IMR-90 (cell line): ENCODE results near the gene MX1. TPM values are rescaled to one million over a fixed set of nuclear protein-coding genes. Genes with fewer than 3 reads are reported as not detected.

Experiments
- ATAC-seq: fragments of 200-7000 bp; cut with Tn5 transposase; 2 replicates; pipeline ENCODE4 v1.9.1; 2020; ENCODE audit warnings: low read depth, mild to moderate bottlenecking, moderate library complexity
- BruUV-seq: library from RNA; stranded (reverse); fragments of 400-500 nt; replicated peaks from 2 replicates; lab custom pipeline; 2021; lab: Mats Ljungman, UMichigan
- CTCF ChIA-PET: fragments of 300-600 bp; formaldehyde crosslinking; extraction: SDS; loops from one replicate; lab custom pipeline; 2021; ENCODE audit warnings: antibody characterized with exemption; lab: Yijun Ruan, JAX
- POLR2A ChIA-PET: fragments of 300-600 bp; sonication (Branson Sonifier 250); formaldehyde crosslinking; loops from one replicate; lab custom pipeline; 2022; ENCODE audit warnings: antibody characterized with exemption; ENCODE audit not compliant: unreplicated experiment; lab: Charles Lee
- DNase-seq: peaks from one replicate; pipeline ENCODE4 v3.0.0; 2013
- H2AFZ ChIP-seq: replicated peaks from 2 replicates; pipeline ENCODE3; 2013; ENCODE audit warnings: low read length, mild to moderate bottlenecking; ENCODE audit not compliant: poor library complexity
- H2AK5ac ChIP-seq: 2 replicates; pipeline ENCODE4 v1.6.1; 2013; ENCODE audit warnings: low read depth, low read length, inconsistent platforms
- H2AK9ac ChIP-seq: replicated peaks from 2 replicates; pipeline ENCODE3; 2013; ENCODE audit warnings: mild to moderate bottlenecking, low read depth, low read length, moderate library complexity; ENCODE audit not compliant: poor library complexity
- H2BK120ac ChIP-seq: 2 replicates; pipeline ENCODE4 v1.6.1; 2013; ENCODE audit warnings: low read depth, low read length, inconsistent platforms
- H2BK15ac ChIP-seq: 3 replicates; pipeline ENCODE4 v1.6.1; 2013; ENCODE audit warnings: low read depth, low read length, inconsistent platforms
- H2BK20ac ChIP-seq: 2 replicates; pipeline ENCODE4 v1.6.1; 2013; ENCODE audit warnings: low read depth, mild to moderate bottlenecking, inconsistent platforms, low read length, moderate library complexity
- H2BK5ac ChIP-seq: 2 replicates; pipeline ENCODE4 v1.6.1; 2013; ENCODE audit warnings: mild to moderate bottlenecking, low read depth, low read length, inconsistent platforms; ENCODE audit not compliant: poor library complexity, severe bottlenecking
- H3K14ac ChIP-seq: replicated peaks from 2 replicates; pipeline ENCODE4 v1.6.1; 2013; ENCODE audit warnings: low read depth, low read length, inconsistent platforms
- H3K18ac ChIP-seq: 2 replicates; pipeline ENCODE4 v1.6.1; 2013; ENCODE audit warnings: low read depth, low read length, control low read depth
- H3K23ac ChIP-seq: 2 replicates; pipeline ENCODE4 v1.6.1; 2013; ENCODE audit warnings: low read depth, low read length, inconsistent platforms
- H3K27ac ChIP-seq: 2 replicates; pipeline ENCODE4 v1.5.1; 2013; ENCODE audit warnings: mild to moderate bottlenecking, control low read depth, low read length; ENCODE audit not compliant: insufficient read depth
- H3K27me3 ChIP-seq: 2 replicates; pipeline ENCODE4 v1.6.1; 2013; ENCODE audit warnings: low read length; ENCODE audit not compliant: control insufficient read depth, insufficient read depth
- H3K36me3 ChIP-seq: 2 replicates; pipeline ENCODE4 v1.6.1; 2013; ENCODE audit warnings: low read length, mixed read lengths; ENCODE audit not compliant: control insufficient read depth, insufficient read depth
- H3K4ac ChIP-seq: 2 replicates; pipeline ENCODE4 v1.6.1; 2013; ENCODE audit warnings: low read depth, low read length, inconsistent platforms
- H3K4me1 ChIP-seq: 2 replicates; pipeline ENCODE4 v1.6.1; 2013; ENCODE audit warnings: low read length, mixed read lengths; ENCODE audit not compliant: control insufficient read depth, insufficient read depth
- H3K4me2 ChIP-seq: 2 replicates; pipeline ENCODE4 v1.6.1; 2013; ENCODE audit warnings: low read depth, mild to moderate bottlenecking, control low read depth, low read length, moderate library complexity
- H3K4me3 ChIP-seq: 2 replicates; pipeline ENCODE4 v1.5.1; 2013; ENCODE audit warnings: low read depth, mild to moderate bottlenecking, control low read depth, low read length, moderate library complexity; ENCODE audit not compliant: insufficient read depth
- H3K56ac ChIP-seq: 2 replicates; pipeline ENCODE4 v1.6.1; 2013; ENCODE audit warnings: low read length, inconsistent platforms; ENCODE audit not compliant: insufficient read depth; ENCODE audit errors: extremely low read depth
- H3K79me1 ChIP-seq, 2 experiments: 2 replicates each; pipeline ENCODE4 v1.6.1; 2013; ENCODE audit warnings: low read length in 2 of 2, inconsistent platforms in 1 of 2, low read depth in 1 of 2
- H3K9ac ChIP-seq: 2 replicates; pipeline ENCODE4 v1.6.1; 2013; ENCODE audit warnings: low read depth, low read length, control low read depth
- H3K9me1 ChIP-seq: 2 replicates; pipeline ENCODE4 v1.6.1; 2013; ENCODE audit warnings: low read length, inconsistent platforms; ENCODE audit not compliant: insufficient read depth
- H3K9me3 ChIP-seq: 2 replicates; pipeline ENCODE4 v1.6.1; 2013; ENCODE audit warnings: low read length; ENCODE audit not compliant: control insufficient read depth, insufficient read depth
- H4K20me1 ChIP-seq: 2 replicates; pipeline ENCODE4 v1.6.1; 2013; ENCODE audit warnings: low read length, inconsistent platforms; ENCODE audit not compliant: insufficient read depth
- H4K5ac ChIP-seq: 2 replicates; pipeline ENCODE4 v1.6.1; 2013; ENCODE audit warnings: mild to moderate bottlenecking, low read depth, low read length, control low read depth
- H4K8ac ChIP-seq, 2 experiments: 2 replicates each; pipeline ENCODE4 v1.6.1; 2013; ENCODE audit warnings: low read depth in 2 of 2, low read length in 2 of 2, control low read depth in 1 of 2, inconsistent platforms in 1 of 2
- H4K91ac ChIP-seq: 2 replicates; pipeline ENCODE4 v1.6.1; 2013; ENCODE audit warnings: low read depth, low read length, inconsistent platforms; ENCODE audit not compliant: insufficient read depth
- CHD1 ChIP-seq: IDR thresholded peaks from 2 replicates; pipeline ENCODE4 v1.6.1; 2012; ENCODE audit warnings: low read depth, low read length, improper control_type of control experiment
- FOS ChIP-seq: fragments of 150-350 bp; IDR thresholded peaks from 2 replicates; pipeline ENCODE4 v1.6.1; 2016; ENCODE audit warnings: low read depth, low read length
- MAFK ChIP-seq: IDR thresholded peaks from 2 replicates; pipeline ENCODE4 v1.6.1; 2012; ENCODE audit warnings: low read depth, low read length, improper control_type of control experiment
- MXI1 ChIP-seq: IDR thresholded peaks from 2 replicates; pipeline ENCODE4 v1.6.1; 2012; ENCODE audit warnings: low read depth, mild to moderate bottlenecking, low read length, moderate library complexity, borderline replicate concordance
- NFE2L2 ChIP-seq: fragments of 150-350 bp; IDR thresholded peaks from 2 replicates; pipeline ENCODE4 v1.6.1; 2016; ENCODE audit warnings: low read depth, mild to moderate bottlenecking, low read length
- RCOR1 ChIP-seq: IDR thresholded peaks from 2 replicates; pipeline ENCODE4 v1.6.1; 2012; ENCODE audit warnings: mild to moderate bottlenecking, low read length, improper control_type of control experiment; ENCODE audit not compliant: insufficient replicate concordance
- SMC3 ChIP-seq: fragments of 150-350 bp; IDR thresholded peaks from 2 replicates; pipeline ENCODE4 v1.6.1; 2016; ENCODE audit warnings: low read depth, mild to moderate bottlenecking, antibody characterized with exemption, low read length, moderate library complexity
- USF2 ChIP-seq: fragments of 150-350 bp; IDR thresholded peaks from 2 replicates; pipeline ENCODE4 v1.6.1; 2017; ENCODE audit warnings: mild to moderate bottlenecking, antibody characterized with exemption, low read length, low read depth
- WGBS, 2 experiments: methylation state at CpG; one replicate each; pipeline versions ENCODE4 v1.1.5 to v1.1.7; 2013; ENCODE audit warnings: missing lambda C conversion rate in 2 of 2; ENCODE audit not compliant: insufficient read length in 1 of 2; ENCODE audit errors: extremely low coverage in 2 of 2; 5-methylcytosine and 5-hydroxymethylcytosine counted together
- dilution Hi-C: fragments of 300-500 bp; cut with HindIII; formaldehyde crosslinking; loops from one replicate; pipeline ENCODE4 v1.14.3; 2018; ENCODE audit warnings: low sequenced_read_pairs; ENCODE audit not compliant: unreplicated experiment
- in situ Hi-C: fragments of 300-500 bp; cut with MboI; formaldehyde crosslinking; loops from 3 replicates; pipeline ENCODE4 v1.14.3; 2019; ENCODE audit warnings: low sequenced_read_pairs, inconsistent platforms, mixed read lengths
- intact Hi-C: fragments of 100-400 bp; cut with micrococcal nuclease; formaldehyde crosslinking; loops from 2 replicates; pipeline ENCODE4 v1.10.0; 2022
- polyA plus RNA-seq, 3 experiments: library from polyadenylated mRNA; depleted of rRNA; stranded (reverse); fragments of >200 nt; gene quantifications; 2 replicates each; pipeline ENCODE4 v1.2.3, GENCODE V29; 2012; ENCODE audit warnings: low replicate concordance in 1 of 3
- total RNA-seq: library from RNA; depleted of rRNA; stranded (reverse); fragments of >200 nt; gene quantifications from 2 replicates; pipeline ENCODE4 v1.2.3, GENCODE V29; 2012

MX1 gene
- total and polyA plus RNA-seq, 2 of the 4 experiments (the other 2 are of a cell fraction): 1.0 to 2.5 TPM

DNA sequence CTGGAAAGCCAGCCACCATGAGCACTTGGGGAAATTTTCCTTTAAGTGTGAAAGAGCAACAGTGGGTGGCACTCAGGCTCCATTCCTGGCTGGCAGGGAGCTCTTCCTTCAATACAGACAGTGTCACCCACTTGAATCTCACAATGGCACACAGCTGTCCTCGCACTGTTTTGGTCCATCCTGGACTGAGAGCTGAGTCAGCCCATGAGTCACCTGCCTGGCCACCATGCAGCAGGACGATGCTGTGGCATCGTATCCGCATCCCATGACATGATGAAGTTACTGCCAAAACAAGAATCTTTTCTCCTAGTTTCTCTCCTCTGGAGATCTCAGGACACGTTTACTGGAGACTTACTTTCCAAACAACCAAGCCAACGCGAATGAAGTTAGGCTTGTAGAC, 75.9 kb downstream of the MX1 start:
- 70% methylated on average over 2 of the region's 7 CpGs; no CpG with 5 or more reads in 1 of the 2 experiments for whole genome bisulfite sequencing, 2 experiments
- no peak overlapping the region for H3K4me3 ChIP-seq
- no peaks in the 10 kb centered on the region for H3K9me3 ChIP-seq
- ATAC-seq (no peak), DNase-seq (no peak)
- no peak overlapping the region for H2BK20ac ChIP-seq
- no peak overlapping the region for H2AFZ ChIP-seq
- no peak overlapping the region for H2BK15ac ChIP-seq
- TF ChIP-seq SMC3 (no peak), RCOR1 (no peak), USF2 (no peak), MAFK (no peak), NFE2L2 (no peak), MXI1 (no peak), FOS (no peak), CHD1 (no peak)
- H3K27me3 ChIP-seq: peaks cover 44% of the 10 kb centered on the region
- H3K36me3 ChIP-seq: no peaks in the 10 kb centered on the region
- no peak overlapping the region for H4K8ac ChIP-seq
- intact Hi-C loops (no loop called here), in situ Hi-C loops (no loop called here), dilution Hi-C loops (no loop called here)
- no peak overlapping the region for H2AK5ac ChIP-seq
- H3K14ac ChIP-seq: no peak overlapping the region
- H3K4ac ChIP-seq: no peak overlapping the region
- no peaks in the 10 kb centered on the region for H4K20me1 ChIP-seq
- H3K9me1 ChIP-seq: no peaks in the 10 kb centered on the region
- H3K56ac ChIP-seq: no peak overlapping the region
- no peak overlapping the region for H2BK5ac ChIP-seq
- no peak overlapping the region for H3K9ac ChIP-seq
- H2AK9ac ChIP-seq: no peak overlapping the region
- ChIA-PET POLR2A (no interaction called here), CTCF (no interaction called here)
- H3K4me1 ChIP-seq: no peaks in the 10 kb centered on the region
- no peak overlapping the region for H2BK120ac ChIP-seq
- no peak overlapping the region for H3K23ac ChIP-seq
- no TSS peak for BruUV-seq
- no peak overlapping the region for H4K5ac ChIP-seq
- no peak overlapping the region for H4K91ac ChIP-seq
- no peak overlapping the region for H3K18ac ChIP-seq
- no peaks in the 10 kb centered on the region for H3K79me1 ChIP-seq
- H3K27ac ChIP-seq: no peak overlapping the region
- H3K4me2 ChIP-seq: no peak overlapping the region
